Left lung (tissue), 10 donors: ENCODE data around the gene CDC37L1. TPM values are rescaled to one million over a fixed set of nuclear protein-coding genes. Genes with fewer than 3 reads are reported as not detected.
"Not testable (repeated sequence)": the region's sequence is repeated elsewhere in the genome, so short reads cannot be mapped to it uniquely, and the experiment has no call there.

Experiments
- ATAC-seq: fragments of 200-7000 bp; cut with Tn5 transposase; one replicate; pipeline ENCODE4 v1.9.1; 2020; ENCODE audit warnings: moderate library complexity
- DNase-seq, 4 donors: peaks; one replicate each; pipeline ENCODE4 v3.0.0-alpha.2; 2013 to 2020
- H3K27ac ChIP-seq, 2 donors: fragments of 200-600 bp; sonication (generic) in 1 of 2; one replicate each; pipeline versions ENCODE4 v1.5.0 to v1.8.0; 2020 to 2021
- H3K27me3 ChIP-seq, 2 donors: fragments of 200-600 bp; sonication (generic) in 1 of 2; one replicate each; pipeline versions ENCODE4 v1.5.0 to v1.8.0; 2020 to 2021
- H3K36me3 ChIP-seq, 2 donors: fragments of 200-600 bp; sonication (generic) in 1 of 2; one replicate each; pipeline versions ENCODE4 v1.5.0 to v1.8.0; 2020 to 2021
- H3K4me1 ChIP-seq, 2 donors: fragments of 200-600 bp; one replicate each; pipeline ENCODE4 v1.8.0; 2021
- H3K4me3 ChIP-seq, 2 donors: fragments of 200-600 bp; sonication (generic) in 1 of 2; one replicate each; pipeline versions ENCODE4 v1.5.0 to v1.8.0; 2020 to 2021; ENCODE audit warnings: mild to moderate bottlenecking in 1 of 2
- H3K9me3 ChIP-seq, 2 donors: fragments of 200-600 bp; sonication (generic) in 1 of 2; one replicate each; pipeline versions ENCODE4 v1.5.0 to v1.8.0; 2020 to 2021
- CTCF ChIP-seq, 2 donors: fragments of 200-600 bp; sonication (generic) in 1 of 2; IDR thresholded peaks; one replicate each; pipeline versions ENCODE4 v1.5.0 to v1.8.0; 2021; ENCODE audit warnings: antibody characterized with exemption in 2 of 2
- intact Hi-C, 2 donors: fragments of 100-400 bp; cut with DNase I; formaldehyde crosslinking; loops; one replicate each; pipeline versions ENCODE4 v1.11.2 to v1.14.2; 2022
- polyA plus RNA-seq, 6 donors: library from polyadenylated mRNA; unstranded; fragments of 120-200 nt; gene quantifications; one replicate each; pipeline ENCODE4 v1.2.1, GENCODE V29; 2013; ENCODE audit not compliant: insufficient read length in 6 of 6
- total RNA-seq, 2 donors: library from RNA; stranded (reverse); fragmentation: NEBNext Ultra II Directional; extraction: Animal tissue kit (Norgen Biotek cat#: 25700); gene quantifications; one replicate each; pipeline ENCODE4 v1.2.1, GENCODE V29; 2021
- donor health status: DM: no; HTN: yes; CAD: no.
- donor health status: DM: no; HTN: no; CAD: no.

Gene CDC37L1
- total and polyA plus RNA-seq, 8 donors, result 13.9 to 19.2 (median 15.8) TPM

DNA sequence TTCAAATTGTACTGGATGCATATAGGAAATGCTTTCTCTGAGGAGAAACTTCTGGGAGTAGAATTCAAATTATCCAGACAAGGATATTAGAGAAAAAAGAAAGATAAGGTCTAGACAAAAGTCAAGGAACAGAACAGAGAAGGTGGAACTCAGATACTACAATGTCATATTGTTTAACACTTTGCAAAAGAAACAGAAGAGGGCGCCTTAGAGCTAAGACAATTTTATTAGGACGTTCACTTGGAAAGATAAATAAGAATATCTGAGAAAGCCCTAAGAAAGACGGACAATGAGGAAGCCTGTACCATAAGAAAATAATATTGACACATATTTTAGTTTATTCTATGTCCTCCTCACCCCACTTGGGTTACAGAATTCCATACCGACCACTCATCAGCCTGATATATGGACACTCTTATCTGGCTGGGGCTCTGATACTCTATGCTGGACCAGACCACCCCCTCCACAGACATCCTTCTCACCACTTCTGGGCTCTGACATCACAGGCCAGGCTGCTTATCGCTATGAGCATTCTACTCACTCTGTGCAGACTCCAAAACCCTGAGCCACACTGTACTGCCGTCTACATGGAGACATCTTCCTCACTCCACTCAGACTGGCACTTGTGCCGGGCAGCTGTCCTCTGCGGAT is 70.8 kb downstream of the CDC37L1 start:
- intact Hi-C loops, result no loop called here
- TF ChIP-seq CTCF (IDR thresholded peaks at IDR 0.05), result peak; percentile 27 to 54
- Histone ChIP-seq H3K27me3 (no peaks in the 10 kb centered on the region), H3K27ac (no peak overlapping the region), H3K9me3 (no peaks in the 10 kb centered on the region), H3K4me3 (no peak overlapping the region), H3K36me3 (no peaks in the 10 kb centered on the region), H3K4me1 (no peaks in the 10 kb centered on the region)
- ATAC-seq (peak; percentile 79), DNase-seq (peak in 1 of 4 donors; percentile 47)

- H3K27me3 ChIP-seq, H3K4me3 ChIP-seq, H3K27ac ChIP-seq, ATAC-seq, DNase-seq, H3K36me3 ChIP-seq, H3K4me1 ChIP-seq, H3K9me3 ChIP-seq, intact Hi-C loops: not testable (repeated sequence)
These were observed 75.2 kb downstream of the CDC37L1 start for GRCh38 chr9:4754530-4754929.

DNA sequence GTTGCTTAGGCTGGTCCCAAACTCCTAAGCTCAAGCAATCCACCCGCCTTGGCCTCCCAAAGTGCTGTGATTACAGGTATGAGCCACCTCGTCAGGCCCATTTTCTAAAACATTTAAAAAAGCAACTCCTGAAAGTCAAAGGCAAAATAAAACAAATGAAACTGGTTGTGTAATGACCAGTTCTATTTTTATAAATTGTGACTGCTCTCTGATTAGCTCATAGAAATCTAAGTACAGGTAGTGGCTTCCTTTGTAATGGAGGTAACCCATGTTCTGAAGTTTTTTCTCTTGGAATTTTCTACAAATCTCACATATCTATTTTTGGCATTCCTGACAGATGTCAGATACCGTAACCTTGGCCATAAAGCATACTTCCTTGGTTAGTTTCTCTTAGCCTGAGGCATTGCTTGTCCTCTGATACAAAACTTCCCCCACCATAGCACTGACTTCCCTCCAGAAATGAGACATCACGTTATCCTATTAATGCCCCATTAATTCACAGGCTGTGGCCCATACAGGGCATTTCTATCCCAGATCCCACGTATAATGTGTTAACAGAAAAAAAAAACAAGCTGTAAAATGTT is 75.7 kb downstream of the CDC37L1 start:
- no peak overlapping the region for H3K27ac ChIP-seq
- H3K9me3 ChIP-seq, result no peaks in the 10 kb centered on the region
- no peaks in the 10 kb centered on the region for H3K27me3 ChIP-seq
- no peak overlapping the region for H3K4me3 ChIP-seq
- H3K36me3 ChIP-seq, result no peaks in the 10 kb centered on the region
- no peak for TF ChIP-seq CTCF (IDR thresholded peaks at IDR 0.05)
- ATAC-seq (no peak), DNase-seq (no peak)
- intact Hi-C loops, result no loop called here
- peaks cover 0 to 13% of the 10 kb centered on the region in 2 donors for H3K4me1 ChIP-seq

DNA sequence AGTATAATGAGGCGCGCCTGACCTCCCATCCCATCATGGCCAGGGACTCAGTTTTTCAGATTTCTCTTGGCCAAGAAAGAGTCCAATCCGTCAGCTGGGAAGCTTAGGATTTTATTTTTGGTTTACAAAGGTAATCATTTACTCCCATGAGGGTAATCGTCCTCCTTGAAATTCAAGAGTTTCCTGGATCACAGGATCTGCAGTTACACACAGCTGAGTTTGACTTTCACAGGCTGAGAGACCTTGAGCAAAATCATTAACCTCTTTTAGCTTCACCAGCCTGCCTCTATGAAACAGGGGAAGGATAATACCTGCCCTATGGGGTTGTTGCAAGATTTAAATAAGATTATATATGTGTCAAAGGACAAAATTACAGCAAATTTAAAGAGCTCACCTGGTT is 77.1 kb downstream of the CDC37L1 start:
- H3K4me3 ChIP-seq, result no peak overlapping the region
- H3K36me3 ChIP-seq, result no peaks in the 10 kb centered on the region
- ATAC-seq, result peak; percentile 66
- peaks cover 0 to 26% of the 10 kb centered on the region in 2 donors for H3K4me1 ChIP-seq
- H3K9me3 ChIP-seq, result no peaks in the 10 kb centered on the region
- TF ChIP-seq CTCF (IDR thresholded peaks at IDR 0.05), result no peak
- intact Hi-C loops, result no loop called here
- no peak overlapping the region for H3K27ac ChIP-seq
- H3K27me3 ChIP-seq, result no peaks in the 10 kb centered on the region
- DNase-seq, result peak in 1 of 4 donors; percentile 14

Other genes with a start within 250 kb of the CDC37L1 start
- gene SLC1A1, start 189.1 kb upstream of the CDC37L1 start, total RNA-seq, result 10 to 100 TPM in 1 of 2 donors, 1 to 10 TPM in 1; 9.9 to 46.6 TPM
- 1 to 10 TPM; 3.0 to 7.5 (median 5.6) TPM for gene SLC1A1, start 189.1 kb upstream of the CDC37L1 start, polyA plus RNA-seq
- 1 to 10 TPM; 5.7 to 6.3 TPM for gene PLPP6, start 17.3 kb upstream of the CDC37L1 start, total RNA-seq
- gene PLPP6, start 17.3 kb upstream of the CDC37L1 start, polyA plus RNA-seq, result 10 to 100 TPM in 3 of 6 donors, 1 to 10 TPM in 3; 9.2 to 10.5 (median 10.1) TPM
- gene SPATA6L, start 13.1 kb upstream of the CDC37L1 start, total RNA-seq, result 10 to 100 TPM in 1 of 2 donors, 1 to 10 TPM in 1; 9.4 to 10.1 TPM
- 1 to 10 TPM; 3.2 to 9.3 (median 7.6) TPM for gene SPATA6L, start 13.1 kb upstream of the CDC37L1 start, polyA plus RNA-seq
- 10 to 100 TPM; 44.8 to 52.4 TPM for gene AK3, start 61.6 kb downstream of the CDC37L1 start, total RNA-seq
- gene AK3, start 61.6 kb downstream of the CDC37L1 start, polyA plus RNA-seq, result 10 to 100 TPM; 64.2 to 78.6 (median 71.7) TPM
- 10 to 100 TPM; 11.2 to 22.6 TPM for gene RCL1, start 113.4 kb downstream of the CDC37L1 start, total RNA-seq
- 10 to 100 TPM; 17.3 to 21.6 (median 18.2) TPM for gene RCL1, start 113.4 kb downstream of the CDC37L1 start, polyA plus RNA-seq